ENCODE data around the gene EPOP.

The EPOP gene

DNA sequence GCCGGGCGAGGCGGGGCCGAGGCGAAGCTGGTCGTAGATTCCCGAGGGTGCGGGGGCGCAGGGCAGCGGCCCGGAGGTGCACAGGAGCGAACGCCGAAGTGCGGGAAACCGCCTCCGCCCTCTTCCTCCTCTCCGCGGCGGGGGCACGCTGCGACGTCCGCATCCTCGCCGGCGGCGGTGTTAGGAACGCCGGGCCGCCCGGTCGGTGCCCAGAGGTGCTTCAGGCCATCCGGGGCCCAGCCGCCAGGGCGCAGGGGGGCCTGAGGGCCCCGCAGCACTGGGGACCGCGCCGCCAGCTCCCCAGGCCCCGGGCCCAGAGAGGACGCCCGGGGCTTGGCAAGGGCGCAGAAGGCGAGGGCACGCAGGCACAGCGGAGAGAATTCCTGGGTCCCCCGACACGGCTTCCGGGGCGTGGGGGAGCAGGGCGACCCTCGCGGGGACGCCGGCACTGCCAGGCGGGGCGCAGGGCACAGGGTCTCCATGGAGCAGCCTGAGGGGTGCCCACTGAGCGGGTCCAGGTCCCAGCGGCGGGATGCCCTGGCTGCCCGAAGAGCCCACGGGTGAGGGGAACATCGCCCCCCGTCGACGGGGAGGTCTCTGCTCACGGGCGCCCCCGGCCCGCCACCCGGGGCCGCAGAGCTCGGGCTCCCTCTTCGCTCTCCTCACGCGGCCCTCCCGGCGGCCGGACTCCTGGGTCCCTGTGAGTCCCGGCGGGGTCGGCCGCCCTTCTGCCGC, 576 bp downstream of the EPOP start:
- DNase-seq (ENCODE audit: low read depth) = no peak

DNA sequence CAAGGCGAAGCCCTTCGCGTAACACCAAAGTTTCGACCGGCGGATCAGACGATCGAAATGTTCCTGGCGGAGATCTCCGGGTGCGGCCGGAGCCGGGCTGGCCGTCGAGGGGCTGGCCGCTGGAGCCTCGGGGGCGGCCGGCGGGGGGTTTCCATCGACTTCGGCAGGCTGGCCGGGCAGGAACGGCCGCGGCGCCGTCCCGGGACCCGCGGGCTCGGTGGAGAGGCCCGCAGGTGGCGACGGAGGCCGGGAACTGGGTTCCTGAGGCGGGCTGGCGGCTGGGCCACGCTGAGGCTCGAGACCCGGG, 1.1 kb downstream of the EPOP start:
- DNase-seq (ENCODE audit: low read depth) = no peak

DNA sequence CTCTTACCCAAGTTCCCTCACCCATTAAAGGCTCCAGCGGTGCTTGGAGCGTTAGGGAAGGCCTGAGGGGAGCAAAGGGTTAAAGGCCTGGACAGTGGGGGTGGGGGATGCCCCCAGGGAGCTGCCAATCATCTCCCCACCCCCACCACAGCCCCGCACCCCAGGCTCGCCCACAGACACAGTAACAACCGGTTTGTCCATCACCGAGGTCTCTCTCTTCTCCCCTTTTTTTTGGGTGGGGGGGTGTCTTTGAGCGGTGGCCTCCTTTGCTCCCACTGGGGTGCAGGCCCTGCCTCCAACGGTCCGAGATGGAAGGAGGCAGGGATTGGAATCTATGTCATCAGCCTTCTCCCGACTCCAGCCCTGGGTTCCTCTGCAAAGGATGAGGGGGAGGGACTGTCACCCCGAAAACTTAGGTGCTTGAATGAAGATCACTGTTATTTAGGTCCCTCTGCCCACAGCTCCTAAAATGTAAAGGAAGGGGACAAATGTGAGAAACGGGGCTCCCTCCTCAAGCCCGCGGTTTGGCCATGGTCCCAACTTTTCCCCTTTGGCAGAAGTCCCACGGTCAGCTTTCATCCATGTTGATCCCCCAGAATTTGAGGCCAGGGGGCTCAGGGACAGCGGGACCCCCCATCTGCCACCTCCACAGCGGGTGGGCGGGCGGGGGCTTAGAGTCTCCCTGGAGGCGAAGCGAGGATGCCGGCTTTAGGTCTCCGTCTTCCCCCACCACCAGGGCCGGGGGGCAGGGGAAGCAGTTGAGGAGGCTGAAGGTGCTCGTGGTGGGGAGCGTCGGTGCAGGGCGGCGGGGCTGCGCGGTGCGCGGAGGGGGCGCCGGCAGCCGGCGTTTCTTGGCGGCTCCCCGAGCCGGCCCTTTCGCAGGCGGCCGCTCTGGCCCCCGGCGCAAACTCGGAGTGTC, 1.7 kb downstream of the EPOP start:
- no peak for DNase-seq (ENCODE audit: low read depth)

DNA sequence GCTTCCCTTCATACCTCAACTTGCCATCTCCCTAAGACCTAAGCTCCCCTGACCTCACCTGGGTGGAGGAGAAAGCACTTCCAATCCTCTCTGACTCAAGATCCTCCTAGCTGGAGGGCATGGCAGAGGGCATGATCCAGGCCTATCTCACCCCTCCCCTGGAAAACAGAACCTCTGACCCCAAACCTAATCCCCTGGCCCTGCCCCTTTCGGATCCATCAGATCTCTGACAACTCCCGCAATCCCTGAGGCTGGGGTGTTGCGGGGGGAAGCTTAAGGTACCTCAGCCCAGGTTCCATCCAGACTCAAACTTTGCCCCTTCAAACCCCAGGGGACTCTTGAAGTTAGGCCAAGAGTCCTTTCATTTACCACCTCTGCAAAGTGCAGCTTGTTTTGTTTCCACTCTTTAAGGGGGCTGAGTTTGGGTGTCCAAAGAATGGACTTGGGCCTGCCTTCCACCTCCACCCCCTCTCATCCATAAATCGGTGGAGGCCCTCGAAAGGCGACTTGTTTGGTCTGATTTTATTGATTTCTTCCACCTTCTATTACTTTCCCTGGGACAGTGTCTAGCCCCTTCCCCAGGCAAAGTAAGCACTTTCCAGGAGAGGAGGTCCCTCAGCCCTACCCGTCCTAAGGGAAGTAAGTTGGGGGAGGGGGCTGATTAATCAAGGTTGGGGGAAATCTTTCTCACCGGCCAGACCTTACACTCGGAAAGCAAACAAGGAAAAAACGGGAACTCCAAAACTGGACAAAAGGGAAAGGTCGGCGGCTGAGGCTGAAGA, 2.6 kb downstream of the EPOP start:
- DNase-seq (ENCODE audit: low read depth) = no peak

DNA sequence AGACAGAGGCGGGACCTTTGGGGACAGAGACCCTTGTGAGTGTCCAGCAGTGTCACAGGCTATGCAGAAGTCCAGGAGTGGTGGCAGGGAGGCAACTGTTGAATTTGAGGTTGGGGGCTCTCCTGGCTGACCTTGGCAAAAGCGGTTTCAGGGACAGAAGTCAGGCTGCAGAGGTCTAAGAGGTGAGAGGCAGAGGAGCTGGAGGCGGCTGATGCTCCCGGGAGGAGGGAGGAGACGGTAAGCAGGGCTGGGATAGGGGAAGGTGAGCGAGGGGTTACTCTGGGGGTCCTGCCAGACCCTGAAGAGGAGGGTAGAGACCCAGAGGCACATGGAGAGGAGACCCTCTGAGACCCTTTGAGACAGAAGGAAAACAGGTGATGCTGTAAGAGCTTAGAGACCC, 5.2 kb downstream of the EPOP start:
- no peak for DNase-seq (ENCODE audit: low read depth)

DNA sequence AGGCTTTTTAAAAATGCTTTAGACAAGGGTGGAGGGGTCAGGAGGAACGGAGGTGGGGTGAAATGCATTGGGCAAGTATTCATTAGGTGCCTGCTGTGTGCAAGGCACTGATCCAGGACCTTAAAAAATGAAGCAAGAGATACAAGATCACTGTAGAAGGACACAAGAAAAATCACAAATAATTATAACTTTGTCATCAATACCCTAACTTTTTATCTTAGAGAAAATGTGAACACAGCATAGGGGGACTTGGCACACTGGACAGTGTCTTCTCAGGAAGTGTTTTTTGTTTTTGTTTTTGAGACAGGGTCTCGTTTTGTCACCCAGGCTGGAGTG, 7.0 kb downstream of the EPOP start:
- no peak for DNase-seq (ENCODE audit: low read depth)

DNA sequence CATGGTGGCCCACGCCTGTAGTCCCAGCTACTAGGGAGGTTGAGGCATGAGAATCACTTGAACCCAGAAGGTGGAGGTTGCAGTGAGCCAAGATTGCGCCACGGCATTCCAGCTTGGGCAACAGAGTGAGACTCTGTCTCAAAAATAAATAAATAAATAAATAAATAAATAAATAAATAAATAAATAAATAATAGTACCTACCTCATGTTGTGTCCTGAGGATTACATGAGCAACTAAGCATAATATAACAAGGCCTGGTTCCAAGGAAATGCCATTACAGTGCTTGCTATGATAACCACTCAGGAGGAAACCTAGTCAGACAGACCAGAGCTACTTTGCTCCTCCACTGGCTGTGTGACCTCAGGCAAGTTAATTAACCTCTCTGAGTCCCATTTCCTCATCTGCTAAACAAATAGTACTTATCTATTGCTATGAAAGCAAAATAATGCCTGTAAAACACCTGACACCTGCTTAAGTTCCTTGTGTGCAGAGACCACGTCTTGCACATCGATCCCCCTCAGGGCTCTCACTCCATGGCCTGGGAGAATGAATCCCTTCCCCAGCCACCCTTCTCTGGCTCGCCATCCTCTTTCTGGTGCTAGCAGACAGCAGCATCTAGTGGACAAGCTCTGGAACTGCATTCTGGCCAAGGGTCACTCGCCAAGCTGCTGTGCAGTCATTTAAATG, 7.5 kb downstream of the EPOP start:
- no peak for DNase-seq (ENCODE audit: low read depth)

DNA sequence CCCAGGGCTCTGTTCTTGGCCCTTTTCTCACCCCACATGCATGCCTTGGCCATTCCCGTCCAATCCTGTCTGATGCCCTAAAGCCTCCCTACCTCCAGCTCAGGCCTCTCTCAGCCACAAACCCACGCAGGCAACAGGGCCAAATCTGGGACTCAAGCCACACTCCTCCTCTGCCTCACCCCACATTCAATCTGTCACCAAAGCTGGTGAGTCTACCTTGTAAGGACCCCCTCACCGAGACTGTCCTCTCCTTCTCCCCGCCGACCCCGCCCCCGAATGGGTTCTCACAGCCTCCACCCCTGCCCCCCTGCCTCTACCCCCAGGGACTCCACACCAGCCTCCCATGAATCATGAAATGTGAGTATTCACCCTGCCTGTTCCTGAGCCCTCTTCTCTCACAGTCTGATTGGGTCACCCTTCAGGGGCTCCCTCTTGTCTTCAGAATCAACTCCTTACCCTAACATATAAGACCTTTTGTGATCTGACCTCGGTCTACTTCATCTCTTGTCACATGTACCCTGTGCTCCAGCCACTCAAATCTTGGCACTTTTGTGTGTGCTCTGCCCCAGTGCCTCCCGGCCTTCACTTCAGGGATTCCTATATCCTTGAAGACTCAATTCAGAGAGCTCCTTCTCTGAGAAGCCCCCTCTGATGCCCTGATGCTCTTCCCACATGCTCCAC, 10.7 kb downstream of the EPOP start:
- no peak for DNase-seq (ENCODE audit: low read depth)

DNA sequence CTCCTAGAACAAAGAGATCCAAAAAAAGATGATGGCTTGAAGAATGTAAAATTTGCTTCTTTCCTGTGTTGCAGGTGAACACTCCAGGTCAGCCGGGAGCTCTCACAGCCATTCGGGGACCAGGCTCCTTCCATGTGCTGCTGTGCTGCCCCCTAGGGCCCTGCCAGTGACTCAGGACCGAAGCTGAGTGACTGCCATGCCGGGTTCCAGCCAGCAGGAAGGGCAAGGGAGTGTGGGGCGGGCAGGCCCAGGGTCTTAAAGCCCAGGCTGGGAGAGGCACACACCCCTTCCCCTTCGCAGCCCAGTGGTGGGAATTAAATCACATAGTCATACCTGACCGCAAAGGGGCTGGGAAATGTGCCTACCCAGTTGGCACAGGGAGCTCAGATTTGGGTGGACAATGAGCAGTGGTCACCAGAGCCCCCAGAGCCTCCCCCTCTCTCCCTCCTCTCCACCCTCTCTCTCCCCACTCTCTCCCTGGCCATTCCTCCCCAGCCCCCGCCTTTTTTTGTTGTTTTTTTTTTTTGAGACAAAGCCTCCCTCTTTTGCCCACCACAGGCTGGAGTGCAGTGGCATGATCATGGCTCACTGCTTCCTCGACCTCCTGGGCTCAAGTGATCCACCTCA, 11.5 kb downstream of the EPOP start:
- no peak for DNase-seq (ENCODE audit: low read depth)

DNA sequence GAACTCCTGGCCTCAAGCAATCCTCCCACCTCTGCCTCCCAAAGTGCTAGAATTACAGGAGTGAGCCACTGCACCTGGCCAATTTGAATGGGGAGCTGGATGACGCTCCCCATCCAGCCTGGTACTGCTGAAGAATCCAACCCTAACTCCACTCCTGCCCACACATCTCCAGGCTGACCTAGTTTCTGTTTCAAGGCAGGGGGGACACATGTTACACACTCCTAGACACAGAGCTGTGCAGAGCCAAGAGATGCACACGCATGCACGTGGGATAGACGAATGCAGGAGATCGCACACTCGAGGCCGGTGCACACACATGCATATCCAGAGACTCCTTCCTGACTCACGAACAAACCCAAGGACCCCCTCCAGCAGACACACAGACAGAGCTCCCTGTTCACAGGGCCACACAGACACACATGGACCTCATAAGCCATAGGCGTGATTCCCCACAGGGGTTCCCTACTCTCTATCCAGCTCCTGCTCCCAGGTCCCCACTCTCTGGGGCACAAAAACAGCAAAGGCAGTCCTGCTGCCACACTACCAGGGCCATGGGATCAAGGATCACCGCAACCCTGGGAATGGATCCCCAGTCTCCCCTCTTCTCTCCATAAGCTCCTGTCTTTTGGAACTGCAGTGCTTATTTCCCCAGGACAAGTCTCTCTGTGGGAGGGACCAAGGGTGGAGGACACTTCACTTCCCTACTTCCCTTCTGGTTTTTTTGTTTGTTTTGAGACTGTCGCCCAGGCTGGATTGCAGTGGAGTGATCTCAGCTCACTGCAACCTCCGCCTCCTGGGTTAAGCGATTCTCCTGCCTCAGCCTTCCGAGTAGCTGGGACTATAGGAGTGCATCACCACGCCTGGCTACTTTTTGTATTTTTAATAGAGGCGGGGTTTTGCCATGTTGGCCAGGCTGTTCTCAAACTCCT, 14.4 kb downstream of the EPOP start:
- DNase-seq (ENCODE audit: low read depth) = no peak

DNA sequence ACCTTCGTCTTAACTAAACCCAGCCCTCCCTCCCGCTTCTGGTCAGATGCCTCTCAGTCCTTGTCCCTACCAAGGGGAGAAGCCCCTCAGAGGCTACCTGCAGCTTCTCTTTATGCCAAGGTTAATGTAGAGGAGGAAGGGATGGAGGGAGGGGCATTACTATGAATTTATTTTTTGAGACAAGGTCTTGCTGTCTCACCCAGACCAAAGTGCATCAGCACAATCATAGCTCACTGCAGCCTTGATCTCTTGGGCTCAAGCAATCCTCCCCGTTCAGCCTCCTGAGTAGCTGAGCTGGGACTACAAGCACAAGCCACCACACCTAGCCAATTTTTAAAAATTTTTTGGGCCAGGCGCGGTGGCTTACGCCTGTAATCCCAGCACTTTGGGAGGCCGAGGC, 15.3 kb downstream of the EPOP start:
- DNase-seq (ENCODE audit: low read depth) = no peak

DNA sequence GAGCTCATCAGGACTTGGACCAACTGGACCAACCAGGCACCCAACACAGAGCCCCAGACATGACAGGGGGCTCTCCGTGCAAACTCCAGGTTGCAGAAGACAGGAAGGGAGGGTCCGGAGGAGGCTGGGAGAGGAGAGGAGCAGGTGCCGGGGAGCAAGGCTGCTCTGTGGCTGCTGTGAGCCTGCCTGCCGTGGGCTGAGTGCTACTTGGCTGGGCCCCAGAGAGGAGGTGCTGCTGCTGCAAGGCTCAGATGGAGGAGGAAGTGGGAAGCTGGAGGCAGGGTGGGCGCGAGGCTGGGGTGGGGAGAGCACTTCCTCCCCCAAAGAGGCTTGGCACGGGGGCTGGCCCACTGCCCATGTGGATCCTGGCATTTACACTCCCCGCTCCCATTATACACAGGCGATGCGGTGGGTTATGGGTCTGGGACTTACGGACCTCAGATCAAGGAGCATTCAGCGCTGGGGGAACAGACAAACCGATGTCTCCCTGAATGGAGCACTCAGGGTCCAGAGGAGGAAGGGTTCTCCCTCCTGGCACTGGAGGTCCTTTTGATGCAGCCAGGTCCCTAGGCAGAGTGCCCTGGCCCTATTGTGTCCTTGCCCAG, 15.9 kb downstream of the EPOP start:
- no peak for DNase-seq (ENCODE audit: low read depth)

DNA sequence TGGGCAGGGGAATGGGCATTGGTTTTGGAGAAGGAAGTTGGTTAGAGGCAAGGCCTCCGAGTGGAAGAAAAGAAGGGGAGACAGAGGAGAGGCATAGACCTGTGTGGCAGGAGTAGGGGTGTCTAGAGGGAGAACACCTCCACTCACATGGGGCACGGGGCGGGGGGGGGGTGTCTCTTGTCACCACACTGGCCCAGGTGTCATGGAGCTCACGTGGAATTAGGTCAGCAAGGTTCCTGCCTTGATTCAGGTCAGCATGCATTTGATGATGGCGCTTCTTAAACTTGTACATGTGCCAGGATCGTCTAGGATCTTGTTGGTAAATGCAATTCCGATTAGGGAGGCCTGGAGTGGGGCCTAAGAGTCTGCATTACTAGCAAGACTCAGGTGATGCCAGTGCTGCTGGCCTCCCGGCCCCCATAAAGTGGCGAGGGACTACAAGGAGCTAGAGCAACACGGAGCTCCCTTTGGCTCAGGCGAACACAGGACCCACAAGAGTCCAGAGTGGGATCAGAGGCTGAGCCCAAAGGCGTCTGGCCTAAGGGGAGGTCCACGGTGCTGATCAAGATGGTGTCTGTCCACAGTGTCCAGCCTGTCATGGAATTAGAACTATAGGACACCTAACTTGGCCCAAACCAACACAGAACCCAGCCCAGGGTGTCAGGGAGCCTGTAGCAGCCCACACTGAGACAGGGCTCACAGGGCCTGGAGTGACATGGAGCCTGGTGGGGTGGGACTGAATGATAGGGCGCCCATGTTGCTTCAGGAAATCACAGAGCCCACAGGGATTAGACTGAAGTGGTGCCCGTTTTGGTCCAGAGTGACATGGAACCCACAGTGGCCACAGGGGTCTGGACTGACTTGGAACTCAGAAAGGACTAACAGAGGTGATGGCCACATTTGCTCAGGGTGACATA, 16.7 kb downstream of the EPOP start:
- DNase-seq (ENCODE audit: low read depth) = no peak

DNA sequence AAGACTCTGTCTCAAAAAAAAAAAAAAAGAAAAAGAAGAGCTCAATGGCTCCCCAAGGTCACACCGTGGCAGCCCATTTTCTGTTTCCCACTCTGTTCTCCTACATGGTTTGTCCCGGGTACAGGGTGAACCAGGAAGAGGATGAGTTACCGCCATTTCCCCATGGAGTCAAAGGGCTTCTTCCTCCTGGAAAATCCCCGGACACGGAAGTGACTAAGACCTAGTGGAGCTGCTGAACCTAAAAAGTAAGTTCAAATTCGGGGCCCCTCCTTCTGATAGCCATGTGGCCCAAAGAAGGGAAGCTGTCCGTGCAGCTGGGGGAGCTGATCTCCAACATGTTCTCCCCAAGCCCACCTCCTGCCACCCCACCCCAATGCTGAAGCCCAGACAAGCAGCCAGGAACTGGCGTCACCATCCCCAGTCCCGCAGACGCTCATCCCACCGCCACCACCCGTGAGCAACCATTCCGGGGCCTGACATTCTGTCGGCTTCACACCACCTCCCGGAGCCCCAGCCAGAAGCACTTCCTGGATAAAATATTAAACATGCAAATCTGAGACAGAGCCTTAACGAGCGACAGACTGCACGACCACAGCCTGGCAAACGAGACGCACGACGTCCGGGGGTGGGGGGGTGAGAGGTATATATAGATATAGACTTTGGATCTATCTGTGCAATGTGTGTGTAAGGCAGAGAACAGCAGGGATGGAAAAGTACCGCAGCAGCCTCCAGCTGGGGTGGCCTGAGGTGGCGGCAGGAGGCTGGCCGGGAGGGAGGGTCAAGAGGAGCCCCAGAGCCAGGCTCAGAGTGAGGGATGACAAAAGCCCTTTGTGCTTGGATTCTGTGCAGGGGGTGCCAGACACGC, 17.6 kb downstream of the EPOP start:
- no peak for DNase-seq (ENCODE audit: low read depth)

DNA sequence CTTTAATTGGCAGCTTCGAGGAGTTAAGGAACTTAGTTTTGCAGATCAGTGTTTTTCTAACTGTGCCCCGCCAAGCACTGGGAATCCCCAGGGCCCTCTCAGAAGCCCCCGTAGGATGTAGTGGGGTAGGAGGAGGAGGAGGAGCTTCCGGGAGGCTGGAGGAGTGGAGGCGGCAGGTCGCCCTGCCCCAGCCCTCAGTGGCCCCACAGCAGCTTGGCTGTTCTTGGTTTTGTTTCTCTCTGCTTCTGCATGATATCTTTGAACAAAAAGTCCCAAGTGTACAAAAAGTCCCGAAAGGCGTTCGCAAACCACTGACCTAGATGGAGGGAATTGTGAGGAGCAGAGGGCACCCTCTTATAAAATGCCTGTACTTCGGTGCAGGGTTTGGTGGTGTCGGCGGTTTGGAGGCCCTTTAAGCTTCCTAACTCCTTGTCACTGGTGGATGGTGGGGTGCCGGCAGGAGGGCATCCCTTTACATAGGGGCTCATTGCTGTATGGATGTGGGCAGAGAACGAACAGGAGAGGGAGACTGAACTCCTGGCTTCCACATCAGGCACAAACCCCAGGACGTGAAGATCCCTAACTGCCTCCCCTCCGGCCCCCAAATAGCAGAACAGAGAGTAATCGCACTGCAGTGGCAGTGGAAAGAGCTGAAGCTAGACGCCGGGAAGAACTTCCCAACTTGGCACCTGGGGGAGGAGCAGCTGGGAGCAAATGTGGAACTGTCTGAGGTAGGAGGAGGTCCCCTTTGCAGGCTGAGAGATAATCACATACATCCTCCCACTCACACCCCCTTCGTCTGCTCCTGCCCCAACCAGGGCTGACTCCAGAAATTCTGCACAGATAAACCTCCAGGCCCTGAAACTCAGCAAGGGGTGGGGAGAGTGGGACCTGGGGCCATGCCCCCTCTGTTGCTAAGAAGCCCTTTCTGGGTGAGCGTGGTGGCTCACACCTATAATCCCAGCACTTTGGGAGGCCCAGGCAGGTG, 20.1 kb downstream of the EPOP start:
- DNase-seq (ENCODE audit: low read depth) = no peak

DNA sequence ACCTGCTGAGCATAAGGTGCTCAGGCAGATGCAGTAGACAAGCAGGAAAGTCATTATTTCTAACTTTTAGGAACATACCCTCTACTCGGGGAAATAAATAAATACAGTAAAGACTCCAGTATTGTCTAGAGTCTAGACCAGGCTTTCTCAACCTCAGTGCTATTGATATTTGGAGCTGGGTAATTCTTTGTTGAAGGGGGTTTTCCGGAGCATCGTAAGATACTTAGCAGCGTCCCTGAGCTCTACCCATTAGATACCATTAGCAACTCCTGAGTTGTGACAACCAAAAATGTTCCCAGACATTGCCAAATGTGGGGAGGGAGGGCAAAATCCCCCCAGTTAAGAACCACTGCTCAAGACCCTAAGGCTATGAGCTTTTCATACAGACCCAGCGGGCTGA, 21.1 kb downstream of the EPOP start:
- no peak for DNase-seq (ENCODE audit: low read depth)
